GM06990 (cell line): ENCODE results near the gene DUSP8.

Experiments
- DNase-seq: peaks from one replicate; pipeline ENCODE4 v3.0.0-alpha.2; 2011; ENCODE audit not compliant: insufficient read length; ENCODE audit errors: extremely low read depth
- H3K27me3 ChIP-seq: replicated peaks from 2 replicates; pipeline ENCODE4 v1.6.0; 2011; ENCODE audit warnings: low read length; ENCODE audit not compliant: control insufficient read depth, insufficient read depth
- H3K36me3 ChIP-seq: 2 replicates; pipeline ENCODE4 v1.5.1; 2011; ENCODE audit warnings: low read length; ENCODE audit not compliant: control insufficient read depth, insufficient read depth
- H3K4me3 ChIP-seq: replicated peaks from 2 replicates; pipeline ENCODE4 v1.5.1; 2011; ENCODE audit warnings: low read depth, mild to moderate bottlenecking, control low read depth, low read length
- TF ChIP-seq, protein P1 (sequence below): IDR thresholded peaks from 2 replicates; pipeline ENCODE4 v1.5.1; 2011; ENCODE audit warnings: low read length, control low read depth, mild to moderate bottlenecking, inconsistent platforms; ENCODE audit not compliant: insufficient read depth, poor library complexity, severe bottlenecking

Gene DUSP8

DNA sequence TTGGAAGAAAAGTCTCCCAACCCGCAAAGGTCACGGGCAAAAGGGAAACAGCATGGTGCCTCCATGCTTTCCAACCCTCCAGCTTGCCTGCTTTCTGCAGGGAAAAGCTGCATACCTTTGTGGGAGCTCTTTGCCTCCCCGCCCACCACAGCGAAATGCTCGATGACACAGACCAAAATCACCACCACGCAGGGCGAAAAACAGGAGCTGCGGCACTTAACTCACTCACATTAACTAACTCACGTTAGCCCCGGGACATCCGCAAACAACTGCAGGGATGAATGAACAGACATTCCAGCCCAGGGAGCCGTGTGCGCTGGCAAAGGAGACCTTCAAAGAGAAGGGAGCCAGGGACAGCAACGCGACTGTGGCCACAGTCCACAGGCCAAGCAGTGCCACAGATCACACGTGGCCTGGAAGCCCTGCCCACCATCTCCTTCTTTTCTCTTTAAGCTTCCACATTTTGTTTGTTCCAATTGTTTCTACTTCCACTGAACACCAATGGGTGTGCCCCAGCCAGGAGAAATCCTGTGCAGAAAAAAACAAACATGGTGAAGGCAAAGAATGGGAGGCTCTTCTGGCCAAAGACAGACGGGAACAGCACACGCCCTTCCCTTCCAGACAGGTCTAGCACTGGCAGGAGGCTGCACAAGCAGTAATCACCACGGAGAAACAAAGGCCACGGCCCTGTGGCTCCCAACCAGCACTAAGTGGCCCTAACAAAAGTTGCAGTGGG lies 39.3 kb downstream of the DUSP8 start:
- Histone ChIP-seq H3K36me3 (peaks cover 2% of the 10 kb centered on the region), H3K27me3 (no peaks in the 10 kb centered on the region)
- DNase-seq, result no peak

DNA sequence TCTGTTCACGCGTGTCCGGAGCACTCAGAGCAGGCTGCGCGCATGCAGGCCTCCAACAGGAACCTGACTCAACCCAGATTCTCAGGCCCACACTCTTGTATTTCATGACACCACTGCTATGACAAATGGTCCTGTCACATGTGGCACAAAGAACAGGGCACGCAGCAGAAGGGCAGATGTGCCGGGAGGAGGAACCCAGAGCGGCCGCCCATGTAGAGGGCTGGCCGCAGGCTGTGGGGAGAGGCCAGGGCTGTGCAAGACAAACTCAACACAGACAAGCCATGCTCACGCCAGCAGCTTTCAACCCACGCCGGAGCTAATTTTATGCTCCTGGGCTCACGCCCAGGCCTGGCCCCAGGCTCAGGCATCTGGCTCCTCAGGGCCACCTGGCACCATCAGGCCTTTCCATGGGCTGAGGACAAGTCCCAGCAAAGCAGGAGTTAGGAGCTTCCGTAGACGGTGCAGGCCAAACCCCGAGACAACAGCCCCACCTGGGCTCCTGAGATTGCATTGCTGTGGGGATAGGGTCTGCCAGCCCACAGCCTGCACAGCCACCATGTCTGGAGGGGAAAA lies 40.0 kb downstream of the DUSP8 start:
- TF ChIP-seq, protein P1, sequence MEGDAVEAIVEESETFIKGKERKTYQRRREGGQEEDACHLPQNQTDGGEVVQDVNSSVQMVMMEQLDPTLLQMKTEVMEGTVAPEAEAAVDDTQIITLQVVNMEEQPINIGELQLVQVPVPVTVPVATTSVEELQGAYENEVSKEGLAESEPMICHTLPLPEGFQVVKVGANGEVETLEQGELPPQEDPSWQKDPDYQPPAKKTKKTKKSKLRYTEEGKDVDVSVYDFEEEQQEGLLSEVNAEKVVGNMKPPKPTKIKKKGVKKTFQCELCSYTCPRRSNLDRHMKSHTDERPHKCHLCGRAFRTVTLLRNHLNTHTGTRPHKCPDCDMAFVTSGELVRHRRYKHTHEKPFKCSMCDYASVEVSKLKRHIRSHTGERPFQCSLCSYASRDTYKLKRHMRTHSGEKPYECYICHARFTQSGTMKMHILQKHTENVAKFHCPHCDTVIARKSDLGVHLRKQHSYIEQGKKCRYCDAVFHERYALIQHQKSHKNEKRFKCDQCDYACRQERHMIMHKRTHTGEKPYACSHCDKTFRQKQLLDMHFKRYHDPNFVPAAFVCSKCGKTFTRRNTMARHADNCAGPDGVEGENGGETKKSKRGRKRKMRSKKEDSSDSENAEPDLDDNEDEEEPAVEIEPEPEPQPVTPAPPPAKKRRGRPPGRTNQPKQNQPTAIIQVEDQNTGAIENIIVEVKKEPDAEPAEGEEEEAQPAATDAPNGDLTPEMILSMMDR, result no peak
- no peak overlapping the region for H3K4me3 ChIP-seq
- no peaks in the 10 kb centered on the region for H3K27me3 ChIP-seq
- H3K36me3 ChIP-seq, result peaks cover 2% of the 10 kb centered on the region
- no peak for DNase-seq

More for the DNA sequence above, 39.3 kb downstream of the DUSP8 start:
- TF ChIP-seq, protein P1, result no peak
- no peak overlapping the region for H3K4me3 ChIP-seq

DNA sequence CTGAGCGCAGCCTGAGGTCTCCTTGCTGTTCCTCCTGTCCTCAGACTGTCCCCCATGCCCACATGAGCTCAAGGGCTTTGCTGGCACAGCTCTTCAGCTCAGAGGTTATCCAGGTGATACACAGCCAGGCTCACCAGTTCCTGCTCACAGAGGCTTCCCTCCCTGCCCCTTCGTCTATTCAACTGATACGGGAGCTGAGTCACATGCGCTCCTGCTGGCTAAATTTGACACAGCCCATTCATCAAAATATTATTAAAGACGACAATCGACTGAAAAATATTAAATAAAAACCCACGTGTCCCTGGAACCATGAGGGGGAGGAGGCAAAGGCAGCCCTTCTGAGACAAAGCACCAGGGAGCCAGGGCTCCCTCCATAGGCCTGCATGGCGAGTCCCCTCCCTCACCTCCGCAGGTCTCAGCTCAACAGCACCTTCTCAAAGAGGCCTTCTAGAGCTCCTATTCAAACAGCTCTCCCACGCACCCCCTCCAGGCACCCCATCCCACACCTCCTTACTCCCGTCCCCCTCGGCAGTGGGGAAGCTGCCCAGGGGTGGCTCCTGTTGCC lies 40.5 kb downstream of the DUSP8 start:
- H3K36me3 ChIP-seq, result peaks cover 2% of the 10 kb centered on the region
- TF ChIP-seq, protein P1, result no peak
- no peaks in the 10 kb centered on the region for H3K27me3 ChIP-seq
- no peak for DNase-seq
- no peak overlapping the region for H3K4me3 ChIP-seq

DNA sequence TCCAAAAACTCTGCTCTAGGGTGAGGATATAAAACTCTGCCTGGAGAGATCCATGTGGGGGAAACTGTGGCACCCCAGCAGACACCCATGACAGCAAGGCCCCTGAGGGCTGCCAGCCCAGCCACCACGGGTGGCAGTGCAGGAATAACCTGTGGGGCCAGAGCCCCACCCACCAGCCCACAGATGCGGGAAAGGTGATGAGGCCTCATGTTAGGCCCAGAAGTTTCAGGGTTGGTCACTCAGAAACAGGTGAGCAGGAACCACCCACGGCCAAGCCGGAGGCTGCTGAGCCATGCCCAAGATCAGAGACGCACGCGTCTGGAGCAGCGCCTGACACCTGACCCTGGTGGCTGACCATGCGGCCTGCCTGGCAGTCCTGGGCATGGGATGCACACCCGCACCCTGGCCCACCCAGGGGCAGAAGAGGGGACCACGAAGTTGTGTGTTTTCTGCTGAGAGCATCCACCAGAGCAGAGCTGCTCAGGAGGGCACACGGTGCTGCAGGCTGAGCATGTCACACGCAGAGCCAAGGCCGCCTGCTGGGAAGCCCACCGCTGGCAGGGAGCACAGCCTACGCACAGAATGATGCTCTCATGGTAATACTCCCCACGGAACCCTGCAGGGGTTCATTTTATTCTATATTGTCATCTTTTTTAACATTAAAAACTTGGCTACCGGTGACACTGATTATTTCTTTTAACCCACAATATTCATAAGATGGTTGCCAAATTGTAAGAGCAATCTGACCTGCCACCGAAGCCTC lies 41.2 kb downstream of the DUSP8 start:
- DNase-seq, result no peak
- H3K36me3 ChIP-seq, result peaks cover 2% of the 10 kb centered on the region
- H3K27me3 ChIP-seq, result no peaks in the 10 kb centered on the region
- no peak overlapping the region for H3K4me3 ChIP-seq
- TF ChIP-seq, protein P1, result no peak

DNA sequence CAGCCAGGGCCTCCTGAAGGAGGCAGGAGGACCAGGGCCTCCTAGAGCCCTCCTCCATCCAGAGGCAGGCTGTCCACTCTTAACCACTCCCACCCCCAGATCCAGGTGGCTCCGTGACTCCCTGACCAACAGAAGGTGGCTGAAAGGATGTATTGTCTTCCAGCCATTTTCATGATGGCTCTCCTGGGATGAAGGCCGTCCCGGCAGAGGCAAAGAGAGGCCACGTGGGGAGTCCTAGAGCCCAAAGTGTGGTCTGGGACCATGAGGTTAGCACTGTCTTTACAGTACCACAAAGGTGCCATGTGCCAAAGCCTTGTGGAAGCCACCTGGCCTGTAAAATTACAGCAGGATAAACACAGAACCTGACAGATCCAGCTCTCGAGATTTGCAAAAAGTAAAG lies 42.3 kb downstream of the DUSP8 start:
- peaks cover 2% of the 10 kb centered on the region for H3K36me3 ChIP-seq
- no peaks in the 10 kb centered on the region for H3K27me3 ChIP-seq
- DNase-seq, result no peak
- no peak overlapping the region for H3K4me3 ChIP-seq
- TF ChIP-seq, protein P1, result no peak
